HG03354 (cell line): ENCODE data around the gene NBEAL2.
A peak's percentile ranks its signal among the peaks of the same experiment; 100 is the strongest.

Source experiments
- ATAC-seq: cut with Tn5 transposase; IDR thresholded peaks from one replicate; pipeline ENCODE4 v1.9.1; 2021; ENCODE audit warnings: mild to moderate bottlenecking; ENCODE audit not compliant: unreplicated experiment, poor library complexity, severe bottlenecking

Gene NBEAL2, protein sequence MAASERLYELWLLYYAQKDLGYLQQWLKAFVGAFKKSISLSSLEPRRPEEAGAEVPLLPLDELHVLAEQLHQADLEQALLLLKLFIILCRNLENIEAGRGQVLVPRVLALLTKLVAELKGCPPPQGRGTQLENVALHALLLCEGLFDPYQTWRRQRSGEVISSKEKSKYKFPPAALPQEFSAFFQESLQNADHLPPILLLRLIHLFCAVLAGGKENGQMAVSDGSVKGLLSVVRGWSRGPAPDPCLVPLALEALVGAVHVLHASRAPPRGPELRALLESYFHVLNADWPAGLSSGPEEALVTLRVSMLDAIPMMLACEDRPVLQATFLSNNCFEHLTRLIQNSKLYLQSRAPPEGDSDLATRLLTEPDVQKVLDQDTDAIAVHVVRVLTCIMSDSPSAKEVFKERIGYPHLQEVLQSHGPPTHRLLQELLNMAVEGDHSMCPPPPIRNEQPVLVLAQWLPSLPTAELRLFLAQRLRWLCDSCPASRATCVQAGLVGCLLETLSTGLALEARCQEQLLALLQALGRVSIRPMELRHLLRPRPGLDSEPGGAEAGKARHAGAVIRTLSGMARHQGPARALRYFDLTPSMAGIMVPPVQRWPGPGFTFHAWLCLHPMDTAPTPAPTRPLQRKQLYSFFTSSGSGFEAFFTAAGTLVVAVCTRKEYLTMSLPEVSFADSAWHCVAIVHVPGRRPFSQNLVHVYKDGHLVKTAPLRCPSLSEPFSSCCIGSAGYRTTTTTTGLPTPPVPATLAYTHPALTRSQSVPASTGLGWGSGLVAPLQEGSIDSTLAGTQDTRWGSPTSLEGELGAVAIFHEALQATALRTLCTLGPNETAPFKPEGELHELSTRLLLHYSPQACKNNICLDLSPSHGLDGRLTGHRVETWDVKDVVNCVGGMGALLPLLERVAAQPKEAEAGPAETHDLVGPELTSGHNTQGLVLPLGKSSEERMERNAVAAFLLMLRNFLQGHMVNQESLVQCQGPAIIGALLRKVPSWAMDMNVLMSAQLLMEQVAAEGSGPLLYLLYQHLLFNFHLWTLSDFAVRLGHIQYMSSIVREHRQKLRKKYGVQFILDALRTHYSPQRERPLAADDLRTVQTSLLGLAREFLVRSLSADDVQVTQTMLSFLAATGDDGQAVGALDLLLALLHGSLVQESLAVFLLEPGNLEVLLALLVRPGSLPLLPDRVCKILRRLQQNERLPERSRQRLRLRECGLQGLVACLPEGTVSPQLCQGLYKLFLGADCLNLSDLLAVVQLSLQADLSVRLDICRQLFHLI (N-terminal part only)

DNA sequence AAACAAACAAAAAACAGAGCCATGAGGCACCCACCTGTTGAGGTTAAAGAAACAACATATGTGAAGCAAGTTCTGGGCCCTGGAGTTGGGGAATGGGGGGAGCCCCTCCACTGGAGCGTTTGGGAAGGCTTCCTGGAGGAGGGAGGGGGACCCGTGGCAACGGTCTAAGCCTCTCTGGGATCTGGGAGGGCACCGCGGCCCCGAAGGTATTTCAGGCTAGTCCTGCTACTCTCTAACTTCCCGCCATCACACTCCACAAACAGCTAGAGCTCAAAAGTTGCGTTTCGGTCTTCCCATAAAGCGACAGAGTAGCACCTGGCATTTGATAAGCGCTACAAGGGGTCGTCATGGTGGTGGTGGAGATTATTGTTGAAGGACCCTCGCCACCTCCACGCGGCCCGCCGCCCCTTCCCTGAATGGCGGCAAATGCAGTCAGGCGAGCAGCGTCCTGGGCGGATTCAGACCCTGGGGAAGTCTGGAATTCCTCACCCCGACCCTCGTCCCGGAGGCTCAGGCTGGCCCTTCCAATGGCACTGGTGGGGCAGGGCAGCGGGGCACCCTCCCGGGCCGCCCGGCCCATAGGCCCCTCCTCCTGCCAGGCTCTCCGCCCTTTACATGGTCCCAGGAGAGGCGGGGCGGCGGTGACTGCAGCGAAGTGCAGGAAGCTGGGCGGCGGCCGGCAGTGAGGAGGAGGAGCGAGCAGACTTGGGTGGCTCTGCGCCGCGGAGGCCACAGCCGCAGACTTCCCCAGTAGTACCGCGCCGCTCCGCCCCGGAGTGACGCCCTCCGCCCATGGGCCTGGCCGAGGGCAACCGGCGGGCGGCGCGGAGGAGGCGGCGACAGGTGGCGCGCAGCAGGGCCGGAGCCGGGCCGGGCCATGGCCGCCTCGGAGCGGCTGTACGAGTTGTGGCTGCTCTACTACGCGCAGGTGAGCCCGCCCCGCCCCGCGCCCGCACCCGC lies at the start of gene NBEAL2:
Gene NBEAL2 (plus strand): TSS at position 682 of the 960 bp plus-strand sequence. CDS start 196 bp downstream, at position 878.
- ATAC-seq, result peak; percentile 81

DNA sequence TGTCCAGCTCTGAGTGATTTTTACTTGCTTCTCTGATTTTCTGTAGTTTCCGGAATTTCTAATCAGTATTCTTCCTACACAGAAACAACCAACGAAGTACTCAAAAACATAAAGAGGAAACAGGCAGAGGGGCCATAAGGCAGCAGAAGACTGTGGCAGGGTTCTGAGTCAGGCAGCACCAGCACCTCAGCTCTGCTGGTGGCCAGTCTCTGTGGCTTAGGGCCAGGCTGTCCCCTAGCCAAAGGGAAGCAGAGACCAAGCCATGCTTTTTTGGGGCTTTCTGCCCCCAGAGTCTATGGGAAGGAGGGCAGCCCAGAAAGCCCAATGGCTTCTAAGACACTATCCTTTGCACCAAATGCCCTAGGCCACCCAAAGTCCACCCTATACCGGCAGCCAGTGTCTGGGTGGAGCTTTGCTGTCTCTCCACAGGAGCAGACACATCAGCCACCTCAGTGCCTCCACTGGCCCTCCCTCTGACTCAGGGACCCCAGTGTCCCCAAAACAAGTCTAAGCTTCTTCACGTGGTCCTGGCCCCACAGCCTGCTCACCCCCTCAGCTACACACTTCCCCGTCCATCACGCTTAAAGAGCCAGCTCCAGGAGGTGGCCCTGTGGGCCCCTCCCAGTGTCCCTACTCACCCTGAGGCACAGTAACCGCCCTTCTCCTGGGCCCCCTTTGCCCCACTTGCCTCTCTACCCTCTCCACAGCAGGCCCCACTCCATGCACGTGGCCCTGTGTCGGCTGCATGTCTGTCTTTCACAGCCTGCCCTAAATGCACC lies 49.1 kb upstream of the NBEAL2 start:
- no peak for ATAC-seq

DNA sequence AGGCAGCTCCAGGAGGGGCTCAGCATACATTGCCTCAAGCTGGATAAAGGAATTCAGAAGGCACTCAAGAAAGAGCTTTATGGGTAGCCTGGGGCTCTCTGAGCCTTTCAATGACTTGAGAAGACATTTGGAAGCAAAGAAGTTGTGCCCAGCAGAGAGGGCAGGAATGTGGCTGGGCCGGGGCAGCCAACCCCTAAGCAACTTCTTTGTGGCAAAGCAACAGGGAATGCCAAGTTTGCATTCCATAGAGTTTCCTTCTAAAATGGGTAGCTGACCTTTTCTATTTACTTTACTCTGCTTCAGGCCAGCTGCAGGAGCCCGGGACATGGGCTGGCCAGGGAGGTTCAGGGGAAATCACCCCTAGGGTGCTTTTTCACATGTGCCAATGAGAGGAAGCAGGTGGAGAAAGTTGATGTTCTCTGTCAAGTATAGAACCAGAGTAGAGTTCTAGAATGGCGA lies 48.5 kb upstream of the NBEAL2 start:
- no peak for ATAC-seq

DNA sequence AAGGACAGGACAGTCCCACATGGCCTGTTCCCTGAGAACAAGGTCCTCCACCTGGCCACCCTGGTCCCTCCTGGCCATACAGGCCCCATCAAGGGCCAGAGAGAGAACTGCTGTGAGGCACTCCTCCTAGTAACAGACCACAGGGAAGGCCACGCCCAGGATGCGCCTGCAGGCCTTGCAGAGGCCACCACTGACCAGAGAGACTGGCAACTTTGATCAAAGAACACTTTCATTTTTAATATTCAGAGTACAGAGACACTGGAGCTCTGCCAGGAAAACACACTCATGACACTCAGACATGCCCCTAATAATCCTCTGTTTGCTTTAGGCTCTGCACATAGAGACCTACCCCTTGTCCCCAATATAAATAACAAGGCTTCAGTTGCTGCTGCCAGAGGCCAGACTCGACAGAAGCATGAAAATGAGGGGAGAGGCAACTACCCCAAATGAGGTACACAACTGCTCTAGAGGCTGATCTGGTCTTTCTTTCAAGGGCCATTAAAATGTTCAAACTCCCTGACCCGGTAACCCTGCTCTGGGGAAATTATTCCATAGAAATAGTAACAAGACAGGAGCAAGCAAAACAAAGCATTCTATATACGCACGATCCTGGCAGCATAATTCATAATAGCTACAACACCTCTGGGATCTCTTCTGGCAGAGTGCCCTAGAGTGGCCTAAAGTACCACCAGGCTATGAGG lies 47.7 kb upstream of the NBEAL2 start:
- no peak for ATAC-seq

DNA sequence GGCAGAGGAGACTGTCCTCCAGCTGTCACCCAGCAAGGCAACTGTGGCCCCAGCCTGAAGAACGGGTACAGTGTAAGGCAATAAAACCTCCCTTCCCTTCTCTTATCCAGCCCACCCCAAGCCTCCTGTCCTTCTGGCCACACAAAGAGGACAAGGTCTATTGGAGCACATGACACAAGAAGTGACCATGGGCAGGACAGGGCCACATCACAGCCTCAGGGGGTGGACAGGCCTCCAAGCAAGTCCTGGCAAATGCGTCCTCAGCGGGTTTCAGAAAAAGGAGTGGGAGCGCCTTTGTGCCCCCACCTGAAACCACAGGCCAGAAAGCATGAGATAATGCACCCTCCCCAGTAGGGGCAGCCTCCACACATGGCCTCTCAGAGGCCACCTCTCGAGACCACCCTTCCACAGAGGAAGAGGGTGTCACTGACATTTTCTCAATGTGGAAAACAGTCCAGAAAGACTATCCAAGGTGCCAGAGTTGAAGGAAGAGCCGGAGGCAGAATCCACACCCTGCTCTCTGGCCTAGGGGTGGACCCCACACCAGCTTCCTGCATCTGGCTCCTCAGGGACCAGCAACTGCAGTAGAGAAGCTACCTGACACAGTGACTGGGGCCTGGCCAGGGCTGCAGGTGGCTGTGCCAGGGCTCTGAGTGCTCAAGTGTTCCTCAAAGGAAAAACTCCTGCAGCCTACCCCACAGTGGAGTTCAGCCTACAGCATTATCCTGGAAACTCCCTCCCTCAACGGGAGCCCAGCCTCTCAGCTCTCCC lies 46.8 kb upstream of the NBEAL2 start:
- ATAC-seq, result no peak

DNA sequence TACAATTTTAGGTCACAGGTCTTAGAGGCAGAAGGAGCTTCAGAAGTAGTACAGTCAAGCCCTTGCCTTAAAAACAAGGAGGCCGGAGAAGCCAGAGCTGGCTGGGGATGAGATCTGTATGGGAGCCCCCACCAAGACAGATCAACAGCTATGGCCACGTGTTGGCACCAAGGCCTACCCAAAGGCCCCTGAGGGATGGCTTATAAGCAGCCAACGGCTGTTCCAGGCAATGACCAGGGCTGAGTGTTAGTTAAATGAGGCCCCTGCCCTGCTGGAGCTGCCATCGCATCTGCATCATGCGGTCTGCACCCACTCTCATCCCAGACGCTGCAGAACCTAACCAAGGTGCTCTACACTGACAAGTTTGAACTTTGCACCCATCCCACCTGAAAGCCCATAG lies 46.2 kb upstream of the NBEAL2 start:
- no peak for ATAC-seq

DNA sequence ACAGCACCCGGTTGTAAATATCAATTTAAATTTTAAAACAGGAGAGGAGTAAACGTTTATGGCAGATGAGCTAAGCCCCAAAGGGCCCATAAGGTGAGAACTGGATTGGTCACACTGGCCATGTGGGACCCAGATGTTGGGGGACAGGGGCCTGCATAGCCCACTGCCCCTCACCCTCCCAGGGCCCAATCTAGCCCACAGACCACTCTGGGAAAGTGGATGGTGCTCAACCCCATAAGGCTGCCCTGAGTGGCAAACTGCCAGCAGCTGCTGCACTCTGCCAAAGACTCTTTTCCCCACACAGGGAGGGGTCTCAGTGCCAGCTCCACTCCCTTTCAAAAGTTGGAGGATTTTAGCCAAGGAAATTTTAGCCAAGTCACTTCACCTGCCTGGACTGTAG lies 45.4 kb upstream of the NBEAL2 start:
- ATAC-seq, result no peak

DNA sequence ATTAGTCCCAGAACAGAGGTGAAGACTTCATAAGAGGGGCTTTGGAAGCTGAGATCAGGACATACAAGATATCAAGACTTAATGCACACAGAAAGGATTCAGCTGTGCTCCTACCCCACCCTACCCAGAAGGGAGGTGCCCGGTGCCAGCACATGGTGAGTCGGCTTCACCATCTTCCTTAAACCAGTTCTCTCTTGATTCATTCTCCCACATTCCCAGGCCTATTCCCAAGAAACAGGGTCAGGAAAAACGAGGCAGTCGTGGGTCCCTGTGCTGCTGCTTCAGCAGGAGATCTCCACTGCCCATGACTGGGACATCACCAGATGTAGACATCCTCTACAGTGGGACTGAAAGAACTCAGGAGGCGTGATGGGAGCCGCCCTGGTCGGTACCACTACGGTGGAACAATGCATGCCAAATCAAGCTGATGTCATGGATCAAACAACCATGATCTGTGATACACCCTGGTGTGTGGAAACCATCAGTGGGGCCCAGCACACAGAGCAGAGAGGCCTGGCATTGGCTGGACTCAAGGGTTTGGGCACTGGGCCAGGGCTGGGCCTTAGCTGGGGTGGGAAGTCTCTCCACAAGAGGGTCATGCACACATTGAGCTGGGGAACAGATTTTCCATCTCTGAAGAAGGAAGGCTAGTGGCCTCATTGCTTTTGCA lies 44.8 kb upstream of the NBEAL2 start:
- no peak for ATAC-seq

DNA sequence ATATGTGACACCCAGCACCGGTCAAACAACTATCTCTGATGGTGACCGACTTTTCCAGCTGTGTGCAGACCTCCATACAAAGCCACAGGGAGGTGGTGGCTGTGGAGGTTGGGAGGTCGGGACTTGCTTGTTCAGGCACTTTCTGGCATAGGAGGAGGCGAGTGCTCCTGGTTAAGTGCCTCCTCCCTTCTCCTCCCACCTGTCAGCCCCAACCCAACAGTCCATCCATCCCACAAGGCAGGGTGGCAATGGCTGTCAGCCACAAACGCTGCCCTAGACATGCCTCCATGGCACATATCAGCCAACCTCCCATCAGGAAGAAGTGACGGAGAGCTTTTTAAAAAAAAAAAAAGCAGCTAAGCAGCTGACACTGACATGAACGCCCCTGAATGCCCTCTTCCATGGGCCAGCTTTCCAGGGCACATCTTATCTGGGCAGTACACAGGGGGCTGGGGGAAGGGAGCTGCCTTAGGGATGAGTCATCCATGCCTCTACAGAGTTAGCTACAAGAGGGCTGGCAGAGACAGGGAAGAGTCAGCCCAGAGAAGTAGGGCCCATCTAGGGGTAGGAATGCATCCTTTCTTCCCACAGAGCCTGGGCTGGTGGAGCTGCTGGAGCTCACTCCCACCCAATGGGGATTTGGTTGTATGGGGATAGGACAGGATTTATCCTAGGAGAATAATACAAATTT lies 44.2 kb upstream of the NBEAL2 start:
- ATAC-seq, result no peak

DNA sequence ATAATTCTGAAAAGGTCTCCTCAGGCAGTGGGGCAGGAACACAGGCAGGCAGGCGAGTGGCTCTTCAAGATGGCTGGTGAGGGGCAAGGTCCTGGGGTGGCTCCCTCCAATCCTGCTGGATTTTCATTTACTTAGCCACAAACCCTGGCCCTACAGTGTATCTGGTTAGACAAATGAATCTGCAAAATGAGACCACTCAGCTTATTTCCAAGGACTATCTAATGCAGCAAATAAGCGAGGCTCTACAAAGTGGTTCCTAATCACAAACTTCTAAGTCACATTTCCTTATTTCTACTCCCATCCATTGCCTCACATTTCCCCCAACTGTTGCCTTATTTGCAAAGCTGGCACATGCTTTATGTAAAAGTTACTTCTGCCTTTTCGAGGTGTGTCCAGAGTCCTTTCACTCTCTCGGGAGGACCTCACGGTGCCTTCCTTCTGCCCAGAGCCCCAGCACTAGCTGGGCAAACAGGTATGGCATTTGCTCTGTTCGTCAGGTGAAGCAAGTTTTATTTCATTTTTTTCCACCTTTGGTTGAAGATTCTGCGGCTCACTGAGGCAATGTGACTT lies 43.4 kb upstream of the NBEAL2 start:
- no peak for ATAC-seq

DNA sequence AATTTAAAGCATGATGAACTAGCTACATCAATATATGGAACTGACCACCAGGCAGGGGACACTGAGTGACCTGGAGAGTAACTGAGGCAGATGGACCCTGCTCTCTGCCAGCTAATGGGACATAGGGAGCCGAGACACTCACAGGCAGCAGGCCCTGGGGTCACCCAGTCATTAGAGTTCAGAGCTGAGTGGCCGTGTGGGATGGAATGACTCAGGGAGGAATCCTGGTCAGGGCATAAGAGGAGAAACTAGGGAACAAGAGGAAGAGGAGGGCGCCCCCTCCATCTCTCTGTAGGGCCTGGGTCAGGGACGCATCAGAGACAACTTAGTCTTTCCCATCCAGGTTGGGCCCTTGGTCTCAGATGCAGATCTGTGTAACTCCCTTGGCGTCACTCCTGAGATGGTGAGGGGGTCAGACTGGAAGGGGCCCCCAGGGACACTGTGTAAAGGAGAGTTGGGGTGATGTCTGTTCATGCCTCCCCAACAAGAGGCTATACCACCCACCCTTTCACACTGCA lies 42.7 kb upstream of the NBEAL2 start:
- no peak for ATAC-seq

DNA sequence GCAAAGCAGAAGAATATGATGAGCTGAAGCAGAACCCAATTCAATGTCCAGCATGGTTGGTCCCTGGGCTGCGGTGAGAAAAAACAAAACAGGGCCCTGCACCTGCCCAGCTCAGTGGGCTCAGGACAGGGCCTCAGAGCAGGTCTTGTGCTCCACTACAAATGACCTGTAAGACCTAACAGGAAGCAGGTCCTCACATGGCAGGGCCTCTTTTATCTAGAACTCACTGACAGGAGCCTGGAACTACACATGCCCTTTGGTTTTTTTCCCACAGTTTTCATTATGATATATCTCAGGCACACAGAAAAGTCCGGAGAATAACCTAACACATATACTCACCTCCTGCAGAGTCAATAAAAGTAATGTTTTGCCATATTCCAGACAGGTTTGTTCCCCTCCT lies 41.3 kb upstream of the NBEAL2 start:
- ATAC-seq, result no peak

DNA sequence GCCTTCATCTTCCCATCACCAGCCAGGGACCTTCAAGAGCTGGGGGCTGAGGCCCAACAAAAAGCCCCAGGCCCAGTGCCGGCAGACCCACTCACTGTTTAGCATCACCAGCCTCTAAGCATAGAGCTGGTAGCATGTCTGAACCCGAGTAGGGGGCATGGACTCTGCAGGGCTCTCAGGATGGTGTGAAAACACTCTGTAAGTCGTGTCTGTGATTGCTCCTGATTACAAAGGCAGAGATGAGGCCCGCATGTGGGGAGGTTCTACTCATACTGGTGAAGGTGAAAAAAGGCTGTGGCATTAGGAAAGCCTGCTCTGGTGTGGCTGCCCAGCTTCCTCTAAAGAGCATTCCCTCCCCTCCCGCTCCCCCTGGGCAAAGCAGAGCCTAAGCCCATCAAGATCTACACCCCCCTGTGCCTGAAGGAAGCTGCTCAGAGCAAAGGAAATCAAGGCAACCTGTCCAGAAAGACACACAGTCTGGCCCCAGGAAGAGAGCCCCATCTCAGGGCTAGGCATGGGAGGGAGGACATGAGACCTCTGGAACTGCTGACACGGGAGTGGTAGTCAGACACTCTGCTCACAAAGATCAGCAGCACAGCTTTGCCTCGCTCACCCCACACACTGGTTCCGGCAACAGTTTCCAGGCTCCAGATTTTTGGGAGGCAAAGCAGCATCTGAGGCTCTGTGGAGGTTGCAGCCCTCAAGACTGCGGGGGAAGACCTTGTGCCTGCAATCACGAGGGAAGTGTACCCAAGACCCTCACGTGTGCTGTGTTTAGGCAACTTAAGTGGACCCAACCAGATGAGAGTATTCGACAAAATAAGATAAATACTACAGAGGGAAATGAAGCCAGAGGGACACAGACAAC lies 39.7 kb upstream of the NBEAL2 start:
- no peak for ATAC-seq

DNA sequence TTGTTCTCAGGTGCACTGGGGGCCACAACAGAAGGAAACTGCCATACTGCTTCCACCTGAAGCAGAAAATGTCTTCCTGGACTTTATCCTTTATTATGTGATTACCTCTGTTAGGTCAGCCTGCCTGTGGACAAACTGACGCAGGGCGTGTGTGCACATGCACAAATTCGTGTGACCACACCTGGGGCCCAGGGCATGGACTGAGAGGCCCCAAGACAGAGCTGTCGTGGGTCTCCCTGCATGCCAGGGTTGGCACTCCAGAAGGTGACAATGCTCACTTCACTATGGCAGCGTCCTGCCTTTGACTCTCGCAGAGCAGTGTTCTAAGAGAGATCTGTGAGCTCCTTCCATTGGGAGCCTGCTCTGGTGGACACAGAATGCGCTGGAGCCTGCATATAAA lies 37.4 kb upstream of the NBEAL2 start:
- ATAC-seq, result no peak
